Stimulated activated CD8-positive, alpha-beta memory T cell treated with anti-CD3 and anti-CD28 coated beads, Interleukin-15, amount 100 ng/mL, for 48 hours (primary cell): ENCODE data around the gene SIRT3.
"Not testable (repeated sequence)": the region's sequence is repeated elsewhere in the genome, so short reads cannot be mapped to it uniquely, and the experiment has no call there.

Experiments used
- DNase-seq, 2 donors: peaks; one replicate each; pipeline ENCODE4 v3.0.0-alpha.2; 2020; ENCODE audit warnings: low read depth in 2 of 2

SIRT3 gene

DNA sequence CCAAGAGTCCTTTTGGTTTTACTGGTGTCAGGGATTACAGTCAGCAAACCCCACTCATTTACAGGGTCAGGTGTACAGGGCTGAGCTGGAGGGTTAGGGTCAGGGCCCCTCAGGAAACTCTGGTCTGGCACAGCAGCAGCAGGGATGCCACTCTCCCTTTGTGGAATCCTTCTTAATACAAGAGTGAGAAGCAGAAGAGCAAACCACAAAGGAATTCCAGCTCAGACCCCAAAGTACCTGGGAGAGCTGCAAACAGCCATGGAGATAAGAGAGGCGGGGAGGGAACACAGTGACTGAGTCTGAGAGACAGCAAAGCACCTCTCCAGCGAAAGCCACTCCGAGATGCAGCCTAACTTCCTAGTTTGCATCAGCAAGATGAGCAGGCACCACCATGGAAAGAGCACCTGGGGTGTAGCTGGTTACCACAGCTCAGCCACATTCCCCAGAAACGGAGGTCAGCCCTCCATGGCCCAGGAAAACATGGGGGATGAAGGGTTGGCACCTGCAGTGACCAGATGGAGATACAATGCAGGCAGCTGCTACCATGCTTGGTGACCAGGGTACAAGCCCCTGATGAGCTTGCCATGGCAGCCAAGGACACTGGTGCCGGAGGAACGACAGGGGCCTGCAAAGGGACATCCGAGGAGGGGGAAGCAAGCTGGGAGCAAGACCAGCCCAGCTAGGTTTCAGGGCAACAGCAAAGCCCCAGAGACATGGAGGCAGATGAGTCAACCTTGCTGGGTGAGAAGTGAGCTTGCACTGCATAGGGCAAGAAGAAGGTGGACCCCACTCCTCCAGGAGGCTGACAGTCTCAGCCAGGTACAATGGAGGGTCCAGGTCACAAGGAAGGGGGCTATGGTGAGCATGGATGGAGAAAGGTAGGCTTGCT lies 32.8 kb downstream of the SIRT3 start:
- no peak for DNase-seq

DNA sequence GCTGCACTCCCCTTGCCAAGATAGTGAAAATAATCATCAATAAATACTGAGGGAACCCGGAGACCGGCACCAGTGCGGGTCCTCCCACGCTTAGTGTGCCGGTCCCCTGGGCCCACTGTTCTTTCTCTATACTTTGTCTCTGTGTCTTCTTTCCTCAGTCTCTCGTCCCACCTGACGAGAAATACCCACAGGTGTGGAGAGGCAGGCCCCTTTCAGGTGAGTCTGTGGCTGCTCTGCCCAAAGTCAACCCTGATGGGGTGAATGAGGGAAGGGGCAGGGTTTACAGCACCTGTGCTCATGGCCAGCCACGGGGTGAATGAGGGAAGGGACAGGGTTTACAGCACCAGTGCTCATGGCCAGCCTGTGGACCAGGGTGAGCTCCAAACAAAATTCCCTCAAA lies 33.7 kb downstream of the SIRT3 start:
- DNase-seq = no peak

DNA sequence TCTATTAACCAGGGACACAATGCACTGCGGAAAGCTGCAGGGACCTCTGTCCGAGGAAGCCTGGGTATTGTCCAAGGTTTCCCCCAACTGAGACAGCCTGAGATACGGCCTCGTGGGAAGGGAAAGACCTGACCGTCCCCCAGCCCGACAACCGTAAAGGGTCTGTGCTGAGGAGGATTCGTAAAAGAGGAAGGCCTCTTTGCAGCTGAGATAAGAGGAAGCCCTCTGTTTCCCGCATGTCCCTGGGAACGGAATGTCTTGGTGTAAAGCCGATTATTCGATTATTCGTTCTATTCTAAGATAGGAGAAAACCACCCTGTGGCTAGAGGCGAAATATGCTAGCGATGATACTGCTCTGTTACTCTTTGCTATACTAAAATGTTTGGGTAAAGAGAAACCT lies 34.2 kb downstream of the SIRT3 start:
- DNase-seq = no peak

DNA sequence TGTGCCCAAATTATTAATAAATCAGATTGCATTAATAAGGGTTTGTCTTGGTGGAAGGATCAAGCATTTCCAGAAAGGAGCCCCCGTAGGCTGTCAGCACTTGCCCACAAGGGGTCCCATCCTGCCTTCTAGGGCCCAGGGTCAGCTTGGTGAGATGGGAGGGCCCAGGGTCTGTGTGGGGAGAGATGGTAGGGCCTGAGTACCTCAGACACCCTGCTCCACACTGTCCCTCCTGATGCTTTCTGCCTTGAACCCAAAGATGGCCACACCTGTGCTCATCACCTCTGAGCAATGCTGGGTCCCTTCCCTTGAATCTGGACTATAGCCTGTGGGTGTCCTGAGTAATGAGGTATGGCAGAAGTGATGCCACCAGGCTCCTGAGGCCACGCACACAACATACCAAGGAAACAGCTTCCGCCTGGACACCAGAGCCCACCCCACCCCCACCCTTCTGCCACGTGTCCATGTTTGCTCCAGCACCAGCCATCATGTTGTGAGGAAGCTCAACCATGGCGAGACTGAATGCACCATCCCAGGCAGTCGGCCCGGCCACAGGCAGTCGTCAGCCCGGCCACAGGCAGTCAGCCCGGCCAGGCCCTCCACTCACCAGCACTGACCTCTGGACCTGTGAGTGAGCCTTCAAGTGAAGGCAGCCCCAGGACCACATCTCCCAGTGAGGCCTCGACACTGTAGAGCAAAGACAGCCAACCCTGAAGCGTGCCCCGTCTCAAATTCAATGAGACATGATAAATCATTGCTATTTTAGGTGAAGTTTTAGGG lies 35.7 kb downstream of the SIRT3 start:
- DNase-seq = no peak

DNA sequence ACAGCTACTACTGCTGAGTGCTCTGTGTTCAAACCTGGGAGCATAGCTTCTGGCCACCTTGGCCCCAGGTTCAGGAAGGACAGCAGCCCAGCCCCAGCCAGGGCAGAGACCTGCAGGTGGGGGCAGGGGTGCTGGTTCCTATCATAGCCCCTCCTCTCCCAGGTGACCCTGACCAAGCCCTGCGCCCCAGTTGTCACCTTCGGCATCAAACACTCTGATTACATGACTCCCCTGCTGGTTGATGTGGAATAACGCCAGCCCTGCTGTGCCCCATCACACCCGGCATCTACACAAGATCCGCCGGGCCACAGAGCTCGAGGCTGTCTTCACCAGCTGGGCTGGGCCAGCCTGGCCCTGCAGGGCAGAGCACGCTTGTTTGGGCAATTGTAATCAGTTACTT lies 36.4 kb downstream of the SIRT3 start:
- no peak for DNase-seq

DNA sequence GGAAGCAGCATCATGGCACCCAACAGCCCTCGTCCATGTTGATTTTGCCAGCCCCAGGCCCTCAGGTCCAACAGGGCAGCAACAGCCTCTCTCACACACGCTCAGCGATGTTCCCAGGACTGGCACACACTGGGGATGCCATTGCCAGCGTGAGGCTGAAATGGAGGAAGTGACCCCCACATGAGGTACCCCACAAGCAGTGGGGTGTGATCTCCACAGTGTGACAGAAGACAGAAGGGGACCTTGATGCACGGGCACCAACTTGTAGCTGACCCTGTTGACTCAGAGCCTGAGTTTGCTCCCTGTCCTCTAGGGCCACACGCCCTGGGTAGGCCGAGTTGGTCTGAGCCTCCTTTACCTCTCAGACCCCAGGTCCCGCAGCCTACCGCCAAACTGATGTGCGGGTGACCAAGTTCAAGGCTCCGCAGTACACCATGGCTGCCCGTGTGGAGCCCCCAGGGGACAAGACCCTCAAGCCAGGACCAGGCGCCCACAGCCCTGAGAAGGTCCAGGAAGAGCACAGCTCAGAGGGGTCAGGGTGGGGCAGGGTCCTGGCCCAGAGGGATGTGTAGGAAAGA lies 37.0 kb downstream of the SIRT3 start:
- DNase-seq = no peak

DNA sequence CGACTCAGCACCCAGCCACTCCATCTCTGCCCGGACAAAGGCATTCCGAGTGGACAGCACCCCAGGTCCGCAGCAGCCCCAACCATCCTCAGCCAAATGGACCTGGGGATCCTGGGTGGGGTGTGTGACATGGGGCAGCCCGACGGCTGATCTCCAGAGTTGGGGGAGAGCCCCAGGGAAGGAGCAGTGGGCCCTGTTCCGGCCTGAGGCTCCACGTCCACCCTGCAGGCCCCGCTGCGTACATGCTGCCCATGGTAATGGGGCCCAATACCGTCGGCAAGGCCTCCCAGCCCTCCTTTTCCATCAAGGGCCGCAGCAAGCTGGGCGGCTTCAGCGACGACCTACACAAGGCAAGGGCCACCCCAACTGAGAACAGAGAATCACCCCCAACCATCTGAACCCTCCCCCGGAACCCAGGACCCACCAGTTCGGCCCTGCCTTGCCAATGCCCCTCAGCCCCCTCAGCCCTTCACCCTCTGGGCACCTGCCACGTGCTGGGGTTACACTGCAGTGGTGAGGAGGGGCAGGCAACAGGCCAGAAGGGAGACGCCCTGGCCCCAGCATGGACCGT lies 37.8 kb downstream of the SIRT3 start:
- DNase-seq = no peak

DNA sequence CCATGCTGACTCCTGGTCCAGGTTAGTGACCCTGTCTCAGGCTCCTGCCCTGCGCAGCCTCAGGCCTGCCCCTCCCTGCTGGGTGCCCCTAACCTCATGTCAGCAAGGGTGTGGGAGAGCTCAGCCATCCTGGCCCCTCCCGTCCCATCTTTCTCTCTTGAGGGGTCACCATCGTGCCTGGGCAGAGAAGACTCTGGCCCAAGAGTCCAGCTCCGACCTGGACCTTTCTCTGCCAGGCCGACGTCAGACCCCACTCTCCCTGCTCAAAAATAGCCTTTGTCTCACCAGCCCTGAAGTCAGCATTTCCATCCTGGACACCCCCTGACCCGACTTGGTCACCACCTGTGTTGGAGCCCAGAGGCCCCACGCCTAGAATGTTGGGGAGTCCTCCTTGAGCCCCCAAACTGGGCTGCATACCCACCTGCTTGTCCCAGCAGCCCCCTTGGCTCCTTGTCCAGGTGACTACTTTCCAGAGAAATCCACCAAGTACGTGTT lies 38.4 kb downstream of the SIRT3 start:
- DNase-seq = no peak

DNA sequence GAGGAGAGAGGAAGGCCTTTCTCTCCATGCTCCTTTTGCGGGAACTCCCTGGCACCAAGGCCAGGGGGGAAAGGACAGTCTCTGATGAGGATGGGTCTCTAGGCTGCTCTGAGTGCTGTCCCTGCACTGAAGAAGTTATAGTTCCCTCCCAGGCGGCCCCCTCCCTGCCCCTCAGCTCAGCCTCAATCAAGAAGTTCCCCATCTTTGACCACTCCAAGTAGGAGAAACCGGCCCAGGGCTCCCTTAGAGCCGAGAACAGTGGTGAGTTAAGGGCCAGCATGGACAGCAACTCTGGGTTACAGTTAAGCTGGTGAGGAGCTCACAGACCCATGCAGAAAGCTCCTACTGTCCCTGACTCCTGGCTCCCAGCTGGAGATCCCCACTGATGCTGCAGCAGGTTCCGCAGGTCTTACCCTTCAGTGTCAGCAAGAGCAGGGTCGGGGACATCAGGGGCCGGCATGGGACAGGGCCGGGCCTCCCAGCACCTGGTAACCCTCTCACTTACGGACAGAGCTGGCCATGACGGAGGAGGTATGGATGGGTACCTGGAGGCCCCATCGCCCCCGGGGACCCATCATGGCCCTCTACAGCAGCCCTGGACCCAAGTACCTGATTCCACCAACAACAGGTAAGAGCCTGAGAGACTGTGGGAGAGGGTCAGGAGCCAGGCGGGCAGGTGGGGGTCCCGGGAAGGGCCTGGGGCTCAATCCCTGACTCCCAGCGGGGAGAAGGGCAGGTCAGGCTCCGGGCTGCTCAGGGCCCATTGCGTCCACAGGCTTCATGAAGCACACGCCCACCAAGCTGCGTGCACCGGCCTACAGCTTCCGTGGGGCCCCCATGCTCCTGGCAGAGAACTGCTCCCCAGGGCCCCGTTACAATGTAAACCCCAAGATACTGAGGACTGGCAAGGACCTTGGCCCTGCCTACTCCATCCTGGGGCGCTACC lies 39.1 kb downstream of the SIRT3 start:
- DNase-seq = no peak

DNA sequence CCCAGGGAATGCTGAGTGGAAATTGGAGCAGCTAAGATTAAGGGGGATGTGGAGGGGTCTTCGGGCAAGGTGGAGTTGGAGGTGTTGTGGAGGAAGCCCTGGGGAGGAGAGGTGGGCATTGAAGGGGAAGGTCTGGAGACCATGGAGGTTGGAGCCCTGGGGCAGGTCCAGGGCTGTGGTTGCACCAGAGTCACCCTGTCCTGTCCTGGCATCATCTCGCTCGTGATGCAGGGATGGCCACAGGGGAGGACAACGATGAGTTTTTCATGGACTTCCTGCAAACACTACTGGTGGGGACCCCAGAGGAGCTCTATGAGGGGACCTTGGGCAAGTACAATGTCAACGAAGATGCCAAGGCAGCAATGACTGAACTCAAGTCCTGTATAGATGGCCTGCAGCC lies 42.7 kb downstream of the SIRT3 start:
- not testable (repeated sequence) for DNase-seq

DNA sequence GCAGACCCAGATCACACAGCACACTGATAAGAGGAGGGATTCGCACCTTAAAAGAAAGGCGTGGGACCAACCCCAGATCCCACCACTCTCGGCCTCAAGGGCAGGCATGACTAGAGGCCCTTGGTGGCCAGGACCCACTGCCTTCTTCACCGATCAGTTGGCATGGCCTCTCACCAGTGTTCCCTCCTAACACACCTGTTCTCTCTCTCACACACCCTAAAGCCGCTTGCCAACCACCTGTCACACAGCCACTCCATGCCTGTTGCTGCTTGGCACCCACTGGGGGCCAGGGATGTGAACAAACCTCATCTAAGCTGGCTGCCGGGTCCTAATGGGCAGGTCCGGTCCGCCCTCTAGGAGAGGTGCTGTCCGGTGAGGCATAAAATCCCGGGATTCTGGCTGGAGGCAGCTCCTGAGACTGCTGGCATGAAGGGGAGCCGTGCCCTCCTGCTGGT lies 43.4 kb downstream of the SIRT3 start, which contains the start of gene SCGB1C1:
TSS of gene SCGB1C1 (plus strand) at position 405 of the 455 bp plus-strand sequence. CDS start at position 427, 22 bp downstream.
- DNase-seq = not testable (repeated sequence)

DNA sequence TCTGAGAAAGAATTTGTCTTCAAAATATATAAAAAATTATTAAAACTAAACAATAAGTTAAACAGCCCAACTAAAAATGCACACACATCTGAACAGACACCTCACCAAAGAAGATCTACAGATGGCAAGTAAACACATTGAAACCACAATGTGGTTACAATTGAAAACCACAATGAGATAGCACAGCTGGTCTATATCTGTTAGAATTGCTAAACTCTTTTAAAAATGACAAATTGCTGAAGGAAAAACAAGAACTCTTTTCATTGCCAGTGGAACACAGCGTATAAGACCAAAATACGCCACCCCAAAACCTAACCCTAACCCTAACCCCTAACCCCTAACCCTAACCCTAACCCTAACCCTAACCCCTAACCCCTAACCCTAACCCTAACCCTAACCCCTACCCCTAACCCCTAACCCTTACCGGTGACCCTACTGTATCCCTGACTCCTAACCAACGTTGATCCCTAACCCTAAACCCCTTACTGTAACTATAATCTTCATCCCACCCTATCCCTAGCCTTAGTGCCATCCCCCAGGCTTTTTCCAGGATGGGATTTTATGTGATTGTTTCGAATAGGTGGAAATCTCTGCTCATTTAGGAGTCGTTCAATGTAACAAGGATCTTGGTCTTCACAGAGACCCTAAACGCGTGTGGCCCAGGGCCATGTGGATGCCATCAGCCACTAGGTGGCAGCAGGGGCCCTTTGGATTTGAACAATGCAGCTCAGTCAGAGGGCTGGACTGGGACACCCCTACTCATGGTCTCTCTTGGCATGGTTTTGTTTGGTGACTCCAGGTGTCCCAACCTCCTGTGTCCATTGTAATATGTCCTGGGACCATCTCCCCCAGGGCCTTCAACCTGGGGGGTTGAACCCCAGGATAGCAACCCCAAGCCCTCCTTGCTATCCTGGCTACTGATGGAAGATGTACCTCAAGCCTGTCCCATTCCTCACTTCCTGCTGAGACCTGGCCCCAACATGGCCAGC lies 44.4 kb downstream of the SIRT3 start:
- DNase-seq = peak in 1 of 2 donors; percentile 45

DNA sequence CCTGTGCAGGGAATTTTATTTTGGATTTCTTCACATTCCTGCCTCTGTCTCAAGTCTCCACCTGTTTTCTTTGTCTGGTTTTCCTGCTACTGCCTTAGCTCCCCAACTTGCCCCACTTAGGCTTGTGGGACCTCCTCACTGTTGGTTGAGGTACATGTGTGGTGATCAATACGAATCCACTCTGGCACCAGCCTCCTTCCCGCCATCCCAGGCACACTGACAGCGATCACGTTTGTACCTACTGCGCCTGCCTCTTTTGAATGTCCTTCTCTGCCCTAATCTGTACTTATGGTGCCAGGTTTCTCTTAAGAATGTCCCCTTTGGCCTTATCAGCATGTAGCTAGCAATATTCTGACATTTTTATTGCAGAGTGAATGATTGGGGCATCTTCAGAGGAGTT lies 45.6 kb downstream of the SIRT3 start:
- DNase-seq = not testable (repeated sequence)

DNA sequence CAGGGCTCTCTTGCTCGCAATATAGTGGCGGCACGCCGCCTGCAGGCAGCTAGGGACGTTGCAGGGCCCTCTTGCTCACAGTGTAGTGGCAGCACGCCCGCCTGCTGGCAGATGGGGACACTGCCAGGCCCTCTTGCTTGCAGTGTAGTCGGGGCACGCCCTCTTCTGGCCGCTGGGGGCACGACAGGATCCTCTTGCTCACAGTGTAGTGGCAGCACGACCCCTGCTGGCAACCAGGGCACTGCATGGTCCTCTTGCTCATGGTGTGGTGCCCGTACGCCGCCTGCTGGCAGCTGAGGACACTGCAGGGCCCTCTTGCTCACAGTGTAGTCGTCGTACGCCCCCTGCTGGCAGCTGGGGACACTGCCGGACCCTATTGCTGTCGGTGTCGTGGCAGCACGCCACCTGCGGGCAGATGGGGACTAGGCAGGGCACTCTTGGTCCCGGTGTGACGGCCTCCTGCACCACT lies 46.3 kb downstream of the SIRT3 start:
- DNase-seq = peak in 1 of 2 donors; percentile 70

DNA sequence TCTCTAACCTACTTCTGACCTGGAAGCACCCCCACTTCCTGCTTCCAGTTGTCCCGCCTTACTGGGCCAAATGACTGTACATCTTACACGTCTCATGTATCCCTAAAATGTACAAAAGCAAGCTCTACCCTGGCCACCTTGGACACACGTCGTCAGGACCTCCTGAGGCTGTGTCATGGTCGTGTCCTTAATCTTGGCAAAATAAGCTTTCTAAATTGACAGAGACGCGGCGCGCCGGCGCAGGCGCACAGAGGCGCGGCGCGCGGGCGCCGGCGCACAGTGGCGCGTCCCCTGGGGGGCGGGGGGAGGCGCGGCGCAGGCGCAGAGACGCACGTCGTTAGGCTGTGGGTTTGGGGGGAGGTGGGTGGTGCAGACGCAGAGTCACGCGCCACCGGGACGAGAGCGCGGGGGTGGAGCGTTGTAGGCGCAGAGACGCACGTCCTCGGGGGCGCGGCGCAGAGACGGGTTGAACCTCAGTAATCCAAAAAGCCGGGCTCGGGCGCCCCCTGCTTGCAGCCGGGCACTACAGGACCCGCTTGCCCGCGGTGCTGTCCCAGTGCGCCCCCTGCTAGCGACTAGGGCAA lies 46.9 kb downstream of the SIRT3 start:
- DNase-seq = not testable (repeated sequence)

DNA sequence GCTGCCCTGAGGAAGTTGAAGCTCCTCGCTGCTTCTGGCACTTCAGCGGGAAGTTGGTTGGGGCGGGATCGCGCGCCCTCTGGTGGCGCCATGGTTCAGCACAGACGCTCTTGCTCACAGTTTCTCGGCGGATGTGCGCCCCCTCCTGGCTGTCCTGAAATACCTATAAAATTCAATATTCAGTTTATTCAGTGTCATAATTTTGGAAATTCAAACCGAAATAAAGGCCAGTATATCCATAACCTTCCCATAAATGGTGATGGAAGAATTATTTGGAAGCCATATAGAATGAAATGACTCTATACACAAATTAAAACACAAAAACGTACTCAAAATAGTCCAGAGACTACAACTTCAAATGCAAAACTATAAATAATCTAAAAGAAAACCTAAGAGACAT lies 55.9 kb downstream of the SIRT3 start:
- not testable (repeated sequence) for DNase-seq
